Fibroblast of pulmonary artery (primary cell): ENCODE data around the gene GDA.

Experiments used
- DNase-seq: peaks from one replicate; pipeline ENCODE4 v3.0.0-alpha.2; 2010; ENCODE audit warnings: low read depth
- H3K4me3 ChIP-seq: replicated peaks from 2 replicates; pipeline ENCODE4 v1.5.1; 2011; ENCODE audit warnings: low read depth, mild to moderate bottlenecking, control low read depth, low read length, moderate library complexity
- CTCF ChIP-seq: IDR thresholded peaks from 2 replicates; pipeline ENCODE4 v1.5.1; 2011; ENCODE audit warnings: mild to moderate bottlenecking, control low read depth, low read length, inconsistent platforms; ENCODE audit errors: missing control alignments

GDA gene

GRCh38 chr9:72185561-72185960 lies 36.3 kb downstream of the GDA start:
- TF ChIP-seq CTCF, result no peak

GRCh38 chr9:72187121-72187695 lies 38.0 kb downstream of the GDA start:
- no peak for DNase-seq
- TF ChIP-seq CTCF, result no peak
- H3K4me3 ChIP-seq, result no peak overlapping the region

More at GRCh38 chr9:72185561-72185960, 36.3 kb downstream of the GDA start:
- H3K4me3 ChIP-seq, result no peak overlapping the region
- DNase-seq, result no peak

- no peak for DNase-seq
- H3K4me3 ChIP-seq, result no peak overlapping the region
- no peak for TF ChIP-seq CTCF
Observed at GRCh38 chr9:72188232-72188631, 39.0 kb downstream of the GDA start.

- no peak for DNase-seq
- no peak for TF ChIP-seq CTCF
Observed at GRCh38 chr9:72193478-72193881, 44.2 kb downstream of the GDA start.

GRCh38 chr9:72199238-72199637 lies 50.0 kb downstream of the GDA start:
- H3K4me3 ChIP-seq, result no peak overlapping the region
- no peak for DNase-seq
- no peak for TF ChIP-seq CTCF

More at GRCh38 chr9:72193478-72193881, 44.2 kb downstream of the GDA start:
- H3K4me3 ChIP-seq, result no peak overlapping the region

GRCh38 chr9:72200452-72200851 lies 51.2 kb downstream of the GDA start:
- DNase-seq, result no peak
- H3K4me3 ChIP-seq, result no peak overlapping the region
- TF ChIP-seq CTCF, result no peak

- no peak for TF ChIP-seq CTCF
- H3K4me3 ChIP-seq, result no peak overlapping the region
- DNase-seq, result no peak
Observed at GRCh38 chr9:72202009-72202408, 52.8 kb downstream of the GDA start.
